Astrocyte of the spinal cord (primary cell): Measurements from ENCODE around the gene GOSR2.

Experiments used
- DNase-seq: peaks from one replicate; pipeline ENCODE4 v3.0.0; 2011; ENCODE audit warnings: low read depth, low spot score
- H3K4me3 ChIP-seq: 2 replicates; pipeline ENCODE4 v1.5.1; 2011; ENCODE audit warnings: low read depth, mild to moderate bottlenecking, low read length, moderate library complexity
- in situ Hi-C: cut with HindIII; loops from 2 replicates; pipeline ENCODE4 v1.10.0; 2017; ENCODE audit warnings: low sequenced_read_pairs
- TF ChIP-seq, protein P1 (sequence below): IDR thresholded peaks from 2 replicates; pipeline ENCODE4 v1.5.1; 2012; ENCODE audit warnings: low read depth, mild to moderate bottlenecking, low read length, inconsistent platforms

The GOSR2 gene

GRCh38 chr17:46976626-46977270 is 53.8 kb downstream of the GOSR2 start:
- no peak overlapping the region for H3K4me3 ChIP-seq
- DNase-seq = no peak
- TF ChIP-seq, protein P1, sequence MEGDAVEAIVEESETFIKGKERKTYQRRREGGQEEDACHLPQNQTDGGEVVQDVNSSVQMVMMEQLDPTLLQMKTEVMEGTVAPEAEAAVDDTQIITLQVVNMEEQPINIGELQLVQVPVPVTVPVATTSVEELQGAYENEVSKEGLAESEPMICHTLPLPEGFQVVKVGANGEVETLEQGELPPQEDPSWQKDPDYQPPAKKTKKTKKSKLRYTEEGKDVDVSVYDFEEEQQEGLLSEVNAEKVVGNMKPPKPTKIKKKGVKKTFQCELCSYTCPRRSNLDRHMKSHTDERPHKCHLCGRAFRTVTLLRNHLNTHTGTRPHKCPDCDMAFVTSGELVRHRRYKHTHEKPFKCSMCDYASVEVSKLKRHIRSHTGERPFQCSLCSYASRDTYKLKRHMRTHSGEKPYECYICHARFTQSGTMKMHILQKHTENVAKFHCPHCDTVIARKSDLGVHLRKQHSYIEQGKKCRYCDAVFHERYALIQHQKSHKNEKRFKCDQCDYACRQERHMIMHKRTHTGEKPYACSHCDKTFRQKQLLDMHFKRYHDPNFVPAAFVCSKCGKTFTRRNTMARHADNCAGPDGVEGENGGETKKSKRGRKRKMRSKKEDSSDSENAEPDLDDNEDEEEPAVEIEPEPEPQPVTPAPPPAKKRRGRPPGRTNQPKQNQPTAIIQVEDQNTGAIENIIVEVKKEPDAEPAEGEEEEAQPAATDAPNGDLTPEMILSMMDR = no peak
- in situ Hi-C loops = no loop called here

DNA sequence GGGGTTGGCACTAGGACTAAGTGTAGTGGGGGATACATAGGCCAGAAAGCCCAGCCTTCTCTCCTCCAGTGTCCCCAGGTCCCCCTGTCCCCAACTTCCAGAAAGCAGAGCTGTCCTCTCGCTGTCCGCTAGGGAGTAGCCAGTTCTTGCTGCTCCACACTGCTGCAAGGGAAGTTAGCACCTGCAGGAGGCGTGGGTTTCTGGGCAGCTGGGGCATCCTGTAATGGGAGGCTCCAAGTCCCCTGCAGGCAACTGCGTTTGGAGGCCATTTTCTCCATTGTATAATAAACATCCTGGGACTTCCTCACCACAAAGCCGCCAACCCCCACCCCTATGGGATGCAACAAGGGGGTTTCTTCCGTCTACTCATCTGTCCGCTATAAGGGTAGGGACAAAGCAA is 54.4 kb downstream of the GOSR2 start:
- DNase-seq = no peak
- TF ChIP-seq, protein P1 = peak; percentile 34
- H3K4me3 ChIP-seq = no peak overlapping the region
- in situ Hi-C loops = no loop called here

- DNase-seq = no peak
- TF ChIP-seq, protein P1 = no peak
- H3K4me3 ChIP-seq = no peak overlapping the region
- in situ Hi-C loops = no loop called here
Measured at GRCh38 chr17:46977750-46978488, 55.0 kb downstream of the GOSR2 start.

GRCh38 chr17:46978489-46979146 is 55.7 kb downstream of the GOSR2 start:
- TF ChIP-seq, protein P1 = no peak
- in situ Hi-C loops = no loop called here

GRCh38 chr17:46979147-46979863 is 56.3 kb downstream of the GOSR2 start, which contains the start of gene RPRML:
RPRML (minus strand) TSS chr17:46979253; CDS start chr17:46979007, 246 bp downstream.
- in situ Hi-C loops = no loop called here
- DNase-seq = no peak
- peak within 1 kb of the TSS; percentile 23 for H3K4me3 ChIP-seq
- TF ChIP-seq, protein P1 = no peak

More at GRCh38 chr17:46978489-46979146, 55.7 kb downstream of the GOSR2 start:
- H3K4me3 ChIP-seq = peak overlapping the region; percentile 23
- no peak for DNase-seq

DNA sequence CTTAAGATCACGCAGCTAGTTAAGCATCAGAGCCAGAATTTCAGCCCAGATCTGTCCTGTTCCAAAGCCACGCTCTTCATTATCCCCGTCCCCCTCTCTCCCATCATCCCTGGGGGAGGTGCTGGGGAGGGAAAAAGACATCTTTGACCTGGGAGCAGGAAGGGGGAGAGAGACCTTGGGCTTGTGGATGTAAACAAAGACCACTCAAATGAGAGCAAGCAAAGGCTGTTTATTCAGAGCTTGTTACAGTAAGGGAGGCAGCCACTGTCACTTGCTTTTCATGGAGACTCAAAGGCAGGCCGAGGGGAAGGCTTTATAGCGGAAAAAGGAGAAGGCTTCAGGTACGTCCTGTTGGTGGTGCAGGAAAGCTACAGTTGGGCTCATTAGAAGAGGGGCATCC is 59.6 kb downstream of the GOSR2 start:
- in situ Hi-C loops = no loop called here
- TF ChIP-seq, protein P1 = no peak
- no peak overlapping the region for H3K4me3 ChIP-seq
- no peak for DNase-seq
